HEK293T (cell line): ENCODE measurements around the gene OSBPL8.

ENCODE experiments used
- CTCF ChIA-PET: fragments of 350-600 bp; formaldehyde crosslinking; extraction: SDS; loops from one replicate; lab custom pipeline; 2021; ENCODE audit warnings: antibody characterized with exemption, inconsistent platforms; lab: Yijun Ruan, JAX
- POLR2A ChIA-PET: fragments of 350-600 bp; formaldehyde crosslinking; extraction: SDS; loops from one replicate; lab custom pipeline; 2020; ENCODE audit warnings: antibody characterized with exemption, inconsistent platforms; lab: Yijun Ruan, JAX
- DNase-seq: peaks from one replicate; pipeline ENCODE4 v3.0.0; 2012; ENCODE audit warnings: mixed read lengths; ENCODE audit errors: extremely low spot score
- ARNT ChIP-seq: fragments of 450-650 bp; IDR thresholded peaks from 2 replicates; pipeline ENCODE4 v1.6.1; 2017; ENCODE audit warnings: mild to moderate bottlenecking
- BHLHE40 ChIP-seq: fragments of 450-650 bp; IDR thresholded peaks from 2 replicates; pipeline ENCODE4 v1.6.1; 2016; ENCODE audit warnings: mild to moderate bottlenecking, moderate library complexity, borderline replicate concordance
- CTBP1 ChIP-seq: fragments of 450-650 bp; IDR thresholded peaks from 2 replicates; pipeline ENCODE4 v1.6.1; 2016; ENCODE audit warnings: borderline replicate concordance
- ELF4 ChIP-seq: fragments of 450-650 bp; IDR thresholded peaks from 2 replicates; pipeline ENCODE4 v1.6.1; 2017; ENCODE audit warnings: antibody characterized with exemption
- FOXA1 ChIP-seq: fragments of 450-650 bp; IDR thresholded peaks from 2 replicates; pipeline ENCODE4 v1.6.1; 2016; ENCODE audit warnings: mild to moderate bottlenecking
- FOXK2 ChIP-seq: fragments of 450-650 bp; IDR thresholded peaks from 2 replicates; pipeline ENCODE4 v1.6.1; 2016; ENCODE audit warnings: mild to moderate bottlenecking
- FOXM1 ChIP-seq: fragments of 450-650 bp; IDR thresholded peaks from 2 replicates; pipeline ENCODE4 v1.6.1; 2017; ENCODE audit warnings: mild to moderate bottlenecking, borderline replicate concordance
- HDGF ChIP-seq: fragments of 450-650 bp; IDR thresholded peaks from 2 replicates; pipeline ENCODE4 v1.6.1; 2017; ENCODE audit warnings: antibody characterized with exemption, borderline replicate concordance
- L3MBTL2 ChIP-seq: fragments of 450-650 bp; conservative IDR thresholded peaks from 2 replicates; pipeline ENCODE4 v1.6.1; 2016; ENCODE audit warnings: mild to moderate bottlenecking
- LEF1 ChIP-seq: fragments of 450-650 bp; IDR thresholded peaks from 2 replicates; pipeline ENCODE4 v1.6.1; 2017; ENCODE audit warnings: mild to moderate bottlenecking, borderline replicate concordance
- NFRKB ChIP-seq: fragments of 450-650 bp; IDR thresholded peaks from 2 replicates; pipeline ENCODE4 v1.6.1; 2016; ENCODE audit warnings: mild to moderate bottlenecking, moderate library complexity
- PKNOX1 ChIP-seq: fragments of 450-650 bp; IDR thresholded peaks from 2 replicates; pipeline ENCODE4 v1.6.1; 2016
- SP1 ChIP-seq: fragments of 450-650 bp; IDR thresholded peaks from 2 replicates; pipeline ENCODE4 v1.6.1; 2017
- SUZ12 ChIP-seq: fragments of 450-650 bp; IDR thresholded peaks from 2 replicates; pipeline ENCODE4 v1.6.1; 2016; ENCODE audit warnings: mild to moderate bottlenecking
- TARDBP ChIP-seq: fragments of 450-650 bp; IDR thresholded peaks from 2 replicates; pipeline ENCODE4 v1.6.1; 2016
- ZNF384 ChIP-seq: fragments of 450-650 bp; IDR thresholded peaks from 2 replicates; pipeline ENCODE4 v1.6.1; 2016

The OSBPL8 gene

GRCh38 chr12:76346236-76346635 is 213.3 kb downstream of the OSBPL8 start:
- CTCF ChIA-PET, result interaction anchor here (0.9 kb wide), 1 partner anchor 861 kb away, joined by 4 read pairs; no protein-coding TSS in a partner anchor
- DNase-seq, result no peak
- TF ChIP-seq ARNT (no peak), BHLHE40 (no peak), HDGF (no peak), PKNOX1 (no peak), ZNF384 (no peak)
- POLR2A ChIA-PET, result no interaction called here

GRCh38 chr12:76345569-76345968 is 214.0 kb downstream of the OSBPL8 start:
- ChIA-PET POLR2A (no interaction called here), CTCF (interaction anchor here (0.9 kb wide), 1 partner anchor 860 kb away, joined by 4 read pairs; no protein-coding TSS in a partner anchor)
- TF ChIP-seq BHLHE40 (no peak), HDGF (no peak), FOXA1 (no peak), FOXK2 (no peak), ZNF384 (no peak), SP1 (no peak), LEF1 (no peak), ARNT (no peak), PKNOX1 (no peak), SUZ12 (no peak), CTBP1 (no peak), NFRKB (no peak), FOXM1 (no peak), L3MBTL2 (no peak), ELF4 (no peak), TARDBP (no peak)

GRCh38 chr12:76341436-76342030 is 218.0 kb downstream of the OSBPL8 start:
- POLR2A ChIA-PET, result interaction anchor here (0.8 kb wide), 1 partner anchor 257 kb away, joined by 3 read pairs; the partner anchor contains the start of gene NAP1L1
- no peak for TF ChIP-seq BHLHE40
- no peak for DNase-seq
- CTCF ChIA-PET, result no interaction called here

More at GRCh38 chr12:76345569-76345968, 214.0 kb downstream of the OSBPL8 start:
- DNase-seq, result no peak

- TF ChIP-seq CTBP1 (no peak), SP1 (no peak), SUZ12 (no peak), ARNT (no peak), LEF1 (no peak), NFRKB (no peak), ELF4 (no peak), L3MBTL2 (no peak)
- ChIA-PET CTCF (no interaction called here), POLR2A (no interaction called here)
- no peak for DNase-seq
Observed at GRCh38 chr12:76340680-76341435, 218.7 kb downstream of the OSBPL8 start.

GRCh38 chr12:76337583-76337982 is 222.0 kb downstream of the OSBPL8 start:
- DNase-seq, result no peak
- CTCF ChIA-PET, result no interaction called here
- POLR2A ChIA-PET, result no interaction called here
- no peak for TF ChIP-seq ELF4
- TF ChIP-seq HDGF, result no peak
- no peak for TF ChIP-seq FOXA1
- no peak for TF ChIP-seq PKNOX1
- no peak for TF ChIP-seq TARDBP
- TF ChIP-seq NFRKB, result no peak
- no peak for TF ChIP-seq SUZ12
- TF ChIP-seq FOXK2, result no peak
- TF ChIP-seq ZNF384, result no peak
- TF ChIP-seq ARNT, result no peak
- no peak for TF ChIP-seq L3MBTL2
- TF ChIP-seq FOXM1, result no peak
- TF ChIP-seq SP1, result no peak

- no peak for TF ChIP-seq TARDBP
- no peak for TF ChIP-seq CTBP1
- TF ChIP-seq FOXM1, result no peak
- CTCF ChIA-PET, result interaction anchor here (0.6 kb wide), 1 partner anchor 15 kb away, joined by 3 read pairs; no protein-coding TSS in a partner anchor
- DNase-seq, result no peak
- POLR2A ChIA-PET, result interaction anchor here (0.7 kb wide), 1 partner anchor 888 kb away, joined by 4 read pairs; no protein-coding TSS in a partner anchor
Observed at GRCh38 chr12:76332606-76333005, 227.0 kb downstream of the OSBPL8 start.
